ENCODE measurements around the gene SDC1.
"Not testable (repeated sequence)": the region's sequence is repeated elsewhere in the genome, so short reads cannot be mapped to it uniquely, and the experiment has no call there.

The SDC1 gene

DNA sequence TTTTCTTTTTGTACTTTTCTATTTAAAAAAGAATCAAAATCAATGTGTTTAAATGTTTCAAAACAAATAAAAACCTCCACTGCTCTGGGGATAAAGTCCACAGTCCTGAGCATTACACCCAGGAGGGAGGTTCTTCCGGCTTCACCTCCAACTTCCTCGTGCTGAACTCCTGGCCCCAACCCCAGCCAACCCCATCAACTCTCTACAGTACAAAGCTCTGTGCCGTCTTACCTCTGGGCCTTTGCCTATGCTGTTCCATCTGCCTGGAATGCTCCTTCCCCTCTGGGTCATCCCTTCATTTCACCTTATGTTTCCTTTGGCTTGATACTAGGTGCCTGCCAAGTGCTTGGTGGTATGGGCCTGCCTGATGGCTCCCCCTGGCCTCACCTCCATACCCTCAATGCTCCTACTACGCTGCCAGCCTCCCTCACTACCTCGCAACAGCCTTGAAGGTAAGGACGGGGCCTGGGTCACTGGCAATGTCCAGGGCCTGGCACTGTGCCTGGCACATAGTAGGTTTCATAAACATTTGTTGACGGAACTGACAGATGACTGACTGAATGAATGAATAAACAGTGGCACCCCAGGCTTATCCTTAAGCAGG, 28.8 kb downstream of the SDC1 start:
- DNase-seq = no peak

DNA sequence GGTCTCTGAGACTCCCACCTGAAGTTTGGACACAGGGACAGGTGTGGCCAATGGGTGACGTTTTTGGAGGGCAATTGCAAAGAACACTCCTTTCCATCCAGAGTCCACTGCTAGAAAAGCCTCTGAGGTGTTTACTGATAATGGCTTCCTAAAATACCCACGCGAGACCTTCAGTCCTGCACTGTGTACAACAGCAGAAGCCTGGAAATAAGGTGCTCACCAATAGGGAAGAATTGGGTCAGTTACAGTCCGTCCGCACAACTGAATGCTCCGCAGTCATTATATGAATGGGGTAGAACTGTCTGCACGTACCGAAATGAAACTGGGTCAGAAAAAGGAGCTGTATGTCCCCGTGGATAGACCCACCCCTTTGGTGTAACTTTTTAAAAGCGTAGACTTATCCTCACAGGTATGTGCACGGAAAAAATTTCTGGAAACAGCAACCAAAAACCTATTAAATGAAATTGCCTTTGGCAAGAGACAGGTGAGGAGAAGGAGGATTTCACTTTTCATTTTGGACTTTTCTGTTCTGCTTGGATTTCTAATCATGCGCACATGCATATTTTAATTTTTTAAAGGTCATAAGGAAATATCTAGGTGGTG, 29.4 kb downstream of the SDC1 start:
- no peak for DNase-seq

DNA sequence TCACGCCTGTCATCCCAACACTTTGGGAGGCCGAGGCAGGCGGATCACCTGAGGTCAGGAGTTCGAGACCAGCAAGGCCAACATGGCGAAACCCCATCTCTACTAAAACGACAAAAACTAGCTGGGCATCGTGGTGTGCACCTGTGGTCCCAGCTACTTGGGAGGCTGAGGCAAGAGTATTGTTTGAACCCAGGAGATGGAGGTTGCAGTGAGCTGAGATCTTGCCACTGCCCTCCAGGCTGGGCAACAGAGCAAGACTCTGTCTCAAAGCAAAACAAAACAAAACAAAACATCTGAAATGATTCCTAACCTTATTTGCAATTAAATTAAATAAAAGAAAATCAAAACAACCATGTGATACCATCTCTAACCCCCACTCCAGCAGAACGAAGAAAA, 29.9 kb downstream of the SDC1 start:
- not testable (repeated sequence) for DNase-seq

DNA sequence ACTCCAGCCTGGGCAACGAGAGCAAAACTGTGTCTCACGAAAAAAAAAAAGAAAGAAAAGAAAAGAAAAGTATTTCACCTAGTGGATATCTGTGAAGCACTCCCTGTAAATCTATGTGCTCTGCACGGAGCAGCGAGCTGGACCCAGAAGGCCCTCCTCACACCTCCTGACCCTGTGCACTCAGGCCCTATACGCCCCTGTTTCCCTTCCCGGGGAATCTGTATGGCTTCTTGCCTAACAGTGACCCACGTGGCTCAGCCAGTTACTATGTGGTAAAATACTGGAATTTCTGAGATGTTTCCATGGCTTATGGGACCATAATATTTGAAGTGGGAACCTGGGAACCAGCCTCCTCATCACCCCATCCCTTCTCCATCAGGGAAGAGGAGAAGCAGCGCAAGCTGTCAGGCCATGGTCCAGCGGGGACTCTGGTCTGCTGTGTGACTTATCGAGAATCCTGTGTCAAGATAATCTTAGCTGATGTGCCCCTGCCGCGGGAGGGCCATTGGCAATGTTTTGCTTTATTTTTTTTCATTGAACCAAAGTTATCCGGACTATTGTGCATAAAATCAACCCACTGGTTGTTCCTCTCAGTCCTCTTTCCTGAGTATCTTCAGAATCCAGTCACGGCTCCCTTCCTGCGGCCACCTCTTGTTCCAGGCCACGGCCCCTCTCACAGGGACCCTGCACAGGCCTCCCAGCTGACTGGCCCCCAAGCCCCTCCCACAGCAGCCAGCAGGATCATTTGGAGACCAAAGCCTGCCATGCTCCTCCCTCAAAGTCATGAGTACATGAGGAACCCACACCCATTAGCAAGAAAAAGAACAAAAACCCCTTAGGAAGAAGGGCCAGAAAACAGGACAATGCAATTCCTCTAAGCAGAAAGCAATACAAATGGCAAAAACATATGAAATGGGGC, 30.6 kb downstream of the SDC1 start:
- no peak for DNase-seq

DNA sequence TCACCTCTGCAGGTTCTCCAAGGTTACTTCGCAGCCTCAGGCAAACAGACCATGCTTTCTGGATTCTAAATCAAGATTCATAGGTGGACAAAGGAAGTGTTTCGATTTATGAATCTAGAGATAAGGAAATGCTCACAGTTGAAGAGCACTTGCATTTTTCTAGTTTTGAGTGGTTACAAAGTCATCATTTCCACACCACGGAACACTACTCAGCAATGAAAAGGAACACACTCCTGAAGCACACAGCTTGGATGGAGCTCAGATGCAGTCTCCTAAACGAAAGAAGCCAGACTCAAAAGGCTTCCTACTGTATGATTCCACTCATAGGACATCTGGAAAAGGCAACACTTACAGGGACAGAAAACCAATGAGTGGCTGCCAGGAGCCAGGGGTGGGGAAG, 31.7 kb downstream of the SDC1 start:
- DNase-seq = no peak

DNA sequence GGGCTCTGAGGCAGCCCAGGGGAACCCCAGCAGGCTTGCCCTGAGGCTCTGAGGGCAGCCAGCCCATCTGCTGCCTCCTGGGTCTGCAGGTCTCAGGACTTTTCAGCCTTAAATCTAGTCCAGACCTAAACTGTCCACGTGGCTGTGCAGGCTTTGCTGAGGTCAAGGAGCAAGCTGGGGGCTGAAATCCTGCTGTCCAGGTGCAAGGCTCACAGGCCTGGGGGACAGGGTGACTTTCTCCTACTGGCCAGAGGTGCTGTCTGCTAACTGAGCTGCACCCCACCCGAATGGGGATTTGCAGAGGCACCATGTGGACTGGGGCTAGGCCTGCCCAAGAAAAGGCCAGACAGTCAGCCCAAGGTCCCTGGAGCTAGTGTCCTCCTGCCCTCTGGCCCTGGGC, 32.1 kb downstream of the SDC1 start:
- DNase-seq = no peak

DNA sequence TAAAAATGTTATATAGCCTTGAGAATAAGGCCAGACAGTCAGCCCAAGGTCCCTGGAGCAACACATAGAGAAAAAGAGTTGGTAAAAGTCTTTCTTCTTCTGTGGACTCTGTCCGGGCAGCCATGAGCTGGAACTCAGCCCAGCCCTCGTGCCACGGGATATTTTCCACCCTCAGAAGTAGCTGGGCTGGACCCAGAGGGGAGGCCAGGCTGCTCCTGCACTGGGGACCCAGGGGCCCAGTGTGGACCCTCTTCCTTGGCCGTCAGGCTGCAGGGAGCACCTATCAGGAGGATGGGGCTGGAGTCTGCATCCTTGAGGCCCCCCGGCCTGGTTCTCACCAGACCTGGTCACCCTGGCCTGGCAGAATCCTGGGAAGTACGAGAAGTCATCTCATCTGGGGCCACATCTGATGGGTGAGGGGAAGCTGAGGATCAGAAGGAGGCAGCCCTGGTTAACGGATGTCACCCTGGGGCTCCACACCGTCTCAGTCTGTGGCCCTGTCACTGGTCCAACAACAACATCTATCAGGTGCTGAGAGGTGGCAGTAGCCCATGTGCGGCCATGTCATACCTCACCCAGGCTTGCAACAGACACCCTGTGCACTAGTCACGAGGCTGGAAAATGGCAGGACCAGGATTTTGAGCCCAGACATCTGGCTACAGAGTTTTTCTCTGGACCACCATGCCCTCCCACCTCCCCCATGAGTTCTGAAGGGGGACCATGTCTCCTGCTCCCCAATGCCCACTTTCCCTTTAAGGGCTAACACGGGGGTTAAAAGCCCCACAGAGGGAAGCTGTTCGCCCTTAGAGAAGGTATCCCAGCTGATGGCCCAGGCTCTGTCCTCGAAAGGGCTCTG, 33.0 kb downstream of the SDC1 start:
- DNase-seq = no peak

DNA sequence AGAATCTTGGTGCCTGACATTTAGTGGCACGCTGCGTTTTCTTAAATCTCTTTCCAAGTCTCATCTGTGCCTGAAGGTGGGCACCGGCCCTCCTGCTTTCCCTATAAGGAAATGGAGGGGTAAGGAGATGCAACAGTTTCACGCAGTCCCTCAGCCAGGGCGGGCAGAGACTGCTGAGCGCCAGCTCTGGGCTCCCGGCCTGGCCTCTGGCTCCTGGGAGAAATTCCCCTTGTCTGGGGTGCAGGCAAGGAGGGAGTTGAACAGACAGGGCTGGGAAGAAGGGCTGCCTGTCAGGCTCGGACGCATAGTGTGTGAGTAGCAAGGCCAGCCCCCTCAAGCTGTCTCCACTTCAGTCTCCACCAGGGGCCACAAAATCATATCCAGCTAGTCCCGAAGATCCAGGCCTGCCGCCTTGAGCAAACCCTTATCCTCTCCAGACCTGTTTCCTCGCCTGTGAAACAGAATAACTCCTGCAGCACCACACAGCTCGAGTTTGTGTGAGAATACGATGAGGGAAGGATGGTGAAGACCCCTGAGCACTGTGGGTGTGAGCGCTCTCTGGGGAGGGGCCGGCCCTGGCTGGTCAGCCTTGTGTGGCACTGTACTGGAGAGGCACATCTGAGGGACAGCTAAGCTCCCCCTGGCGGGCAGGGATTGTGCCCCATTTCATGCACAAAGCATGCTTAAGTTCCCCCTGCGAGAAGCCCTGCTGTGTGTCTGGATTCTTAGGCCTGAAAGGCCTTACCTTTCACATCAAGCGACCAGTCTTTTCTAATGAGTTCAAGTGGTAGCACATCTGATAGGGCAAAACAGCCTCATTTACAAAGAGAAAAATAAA, 33.8 kb downstream of the SDC1 start:
- no peak for DNase-seq

DNA sequence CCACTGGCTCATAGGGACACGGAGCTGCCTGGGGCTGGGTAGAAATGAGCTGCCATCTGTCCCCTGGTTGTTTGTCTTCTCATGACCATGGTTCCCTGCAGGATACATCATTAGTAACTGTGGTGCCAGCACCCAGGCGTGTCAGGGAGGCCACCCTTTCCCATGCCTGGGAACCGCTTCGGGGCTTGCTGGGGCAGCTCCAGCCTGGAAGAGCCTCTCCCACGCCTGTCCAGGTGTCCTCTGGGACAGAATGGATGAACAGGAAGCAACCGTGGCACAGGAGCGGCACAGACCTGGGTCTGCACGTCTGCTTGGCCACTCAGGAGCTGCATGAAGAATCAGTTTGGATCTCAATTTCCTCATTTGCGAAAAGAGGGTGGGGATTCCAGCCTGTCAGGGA, 34.8 kb downstream of the SDC1 start:
- DNase-seq = no peak

DNA sequence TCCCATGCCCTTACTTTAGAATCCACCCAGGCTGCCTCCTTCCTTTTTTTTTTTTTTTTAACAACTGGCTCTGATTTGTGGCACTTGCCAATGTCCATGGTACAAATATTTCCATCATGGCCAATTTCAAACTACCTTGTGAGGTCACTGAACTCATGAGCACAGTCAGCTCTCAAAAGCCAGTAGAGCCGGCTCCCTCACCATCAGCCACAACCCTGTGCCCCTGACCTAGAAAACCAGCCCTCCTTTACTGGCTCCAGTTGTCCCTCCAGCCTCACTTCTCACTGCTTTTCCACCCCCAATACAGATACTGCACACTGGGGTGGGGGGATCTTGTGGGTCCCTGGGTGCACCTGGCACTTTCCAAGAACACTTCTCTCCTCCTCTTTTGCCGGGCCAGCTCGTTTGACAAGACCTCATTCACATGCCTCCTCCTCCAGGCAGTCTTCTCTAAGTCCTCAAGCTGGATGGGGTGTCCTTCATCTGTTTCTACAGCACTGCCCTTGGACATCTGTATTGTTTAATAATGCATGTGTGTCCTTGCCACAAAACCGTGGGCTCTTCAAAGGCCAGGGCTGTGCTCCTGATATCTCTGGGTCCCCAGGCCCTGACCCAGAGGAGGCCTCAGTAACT, 35.5 kb downstream of the SDC1 start:
- DNase-seq = no peak

DNA sequence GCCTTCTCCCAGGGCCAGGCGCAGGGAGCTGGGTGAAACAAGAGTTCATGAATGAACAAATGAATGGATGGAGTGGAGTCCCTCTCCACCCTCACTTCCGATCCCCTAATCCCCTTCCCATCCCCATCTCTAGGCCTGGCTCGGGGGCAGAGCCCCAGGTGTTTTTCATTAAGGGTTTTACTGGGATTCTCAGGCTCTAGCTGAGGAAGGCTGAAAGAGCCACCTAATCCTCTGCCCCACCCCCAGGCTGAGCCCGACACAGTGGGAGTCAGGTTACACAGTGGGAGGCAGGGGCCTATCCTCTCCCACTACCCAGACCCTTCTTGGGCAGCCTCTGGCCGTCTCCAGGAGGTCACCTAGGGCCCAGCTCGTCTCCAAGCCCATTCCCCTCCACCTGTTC, 36.1 kb downstream of the SDC1 start:
- no peak for DNase-seq

DNA sequence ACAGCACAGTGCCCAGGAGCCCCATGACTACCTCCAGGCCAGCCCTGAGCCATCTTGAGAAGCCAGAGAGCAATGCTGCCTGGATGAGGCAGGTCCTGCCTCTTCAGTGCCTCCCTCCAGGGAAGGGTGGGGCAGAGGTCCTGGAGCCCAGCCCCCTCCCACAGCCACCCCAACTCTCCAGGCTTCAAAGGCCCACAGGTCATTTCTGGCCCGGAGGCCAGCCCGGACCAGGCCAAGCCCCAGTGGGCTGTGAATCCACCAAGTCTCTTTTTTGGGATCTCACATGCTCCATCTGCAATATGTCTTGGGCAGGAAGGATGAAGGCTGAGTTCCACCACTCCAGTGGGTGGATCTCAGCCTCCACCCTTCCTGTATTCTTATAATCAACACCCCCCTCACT, 36.7 kb downstream of the SDC1 start:
- no peak for DNase-seq

DNA sequence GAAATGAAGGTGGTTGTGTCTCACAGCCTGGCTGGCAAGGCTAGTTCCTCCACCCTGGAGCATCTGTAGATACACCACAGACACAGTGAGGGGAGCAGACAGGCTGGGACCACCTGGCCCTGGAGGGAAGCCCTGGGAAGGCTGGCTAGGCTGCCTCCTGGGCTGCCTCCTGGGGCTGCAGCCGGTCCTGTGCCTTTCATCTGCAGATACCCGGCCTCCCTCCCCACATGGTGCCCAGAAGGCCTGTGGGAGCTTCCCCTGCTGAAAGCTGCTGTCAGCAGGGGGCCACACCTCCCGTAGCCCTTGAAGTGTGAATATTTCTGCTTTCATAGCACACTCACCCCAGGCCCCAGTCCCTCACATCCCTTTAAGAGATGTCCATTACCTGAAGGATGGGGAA, 37.6 kb downstream of the SDC1 start:
- DNase-seq = no peak

DNA sequence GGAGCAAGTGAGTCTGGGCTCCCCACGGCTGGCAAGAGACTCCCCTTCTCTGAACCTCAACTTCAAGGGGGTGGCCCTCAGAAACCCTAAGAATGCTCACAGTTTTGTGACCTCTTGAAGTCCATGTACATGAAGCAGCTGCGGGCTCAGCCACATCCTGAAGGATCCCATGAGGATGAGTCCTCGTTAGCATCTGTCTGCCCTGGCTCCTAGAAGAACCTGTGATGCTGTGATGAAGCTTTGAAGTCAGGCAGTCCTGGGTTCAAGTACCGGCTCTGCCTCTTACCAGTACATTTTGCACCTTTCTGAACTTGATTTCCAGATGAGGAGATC, 38.1 kb downstream of the SDC1 start:
- no peak for DNase-seq

DNA sequence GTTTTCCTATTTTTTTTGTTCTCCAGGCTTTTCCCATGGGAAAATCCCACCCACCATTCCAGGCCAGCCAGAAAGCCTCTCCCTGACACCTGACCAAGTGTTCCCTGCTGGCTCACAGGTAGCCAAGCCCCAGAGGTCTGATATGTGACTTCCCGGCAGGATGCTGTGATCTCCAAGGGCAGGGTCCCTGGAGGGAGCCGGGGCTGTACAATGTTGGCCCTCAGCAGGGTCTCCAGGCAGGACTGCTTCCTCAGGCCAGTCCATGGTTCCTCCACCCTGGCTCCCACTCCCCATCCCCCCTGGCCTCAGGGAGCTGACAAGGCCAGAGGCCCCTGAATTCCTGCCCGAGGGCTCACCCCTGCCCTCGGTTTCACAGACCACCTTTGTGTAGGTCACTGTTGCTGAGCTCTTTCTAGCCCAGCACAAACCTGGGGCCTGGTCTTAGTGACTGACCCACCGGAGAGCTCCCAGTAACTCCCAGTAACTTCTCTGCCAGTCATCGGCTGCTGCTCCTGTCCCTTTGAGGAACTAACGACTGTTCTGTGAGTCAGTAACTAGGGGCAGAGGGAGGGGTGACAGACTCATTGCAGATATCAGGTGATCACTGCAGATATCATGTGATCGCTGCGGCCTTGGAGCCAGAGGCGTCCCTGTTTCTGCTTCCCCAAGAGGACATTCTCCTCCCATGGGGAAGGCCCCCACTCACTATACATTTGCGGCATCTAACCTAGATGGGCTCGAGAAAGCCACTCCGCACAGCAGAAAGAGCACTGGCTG, 38.7 kb downstream of the SDC1 start:
- DNase-seq = no peak

DNA sequence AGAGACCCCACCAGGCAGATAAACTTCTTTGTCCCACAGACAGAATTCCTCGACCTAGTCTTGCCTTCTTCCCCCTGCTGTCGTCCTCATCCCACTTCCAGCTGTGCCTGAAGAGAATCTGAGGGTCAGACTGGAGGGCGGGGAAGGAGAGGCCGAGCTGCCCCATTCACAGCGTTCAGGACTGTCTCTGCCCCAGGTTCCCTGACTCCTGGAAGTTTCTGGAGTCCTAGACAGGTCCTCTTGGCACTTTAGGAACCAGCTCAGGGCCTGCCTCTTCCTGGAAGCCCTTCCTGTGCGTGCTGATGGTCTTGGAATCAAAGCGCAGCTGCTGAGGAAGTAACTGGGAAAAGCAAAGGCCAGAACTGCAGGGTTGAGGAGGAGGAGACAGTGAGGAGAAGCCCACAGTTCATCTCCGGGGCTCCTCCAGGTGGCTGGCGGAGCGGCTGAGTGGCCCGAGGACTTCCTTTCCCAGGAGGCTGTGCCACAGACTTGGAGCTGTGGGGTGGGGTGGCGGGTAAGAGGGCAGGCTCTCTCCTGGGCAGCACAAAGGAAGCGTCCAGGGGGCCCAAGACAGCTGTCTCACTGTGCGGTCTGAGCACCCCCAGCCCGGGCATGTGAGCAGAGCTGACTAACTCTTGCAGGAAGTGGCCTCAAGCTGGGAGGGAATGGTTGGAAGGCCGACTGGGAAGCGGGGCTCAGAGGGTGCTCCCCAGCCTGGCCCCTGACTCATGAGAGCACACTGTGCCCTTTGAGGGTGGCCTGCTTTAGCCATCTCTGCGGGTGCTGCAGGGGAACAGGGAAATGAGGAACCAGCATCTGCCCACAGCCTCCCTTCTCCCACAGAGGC, 39.5 kb downstream of the SDC1 start:
- no peak for DNase-seq

DNA sequence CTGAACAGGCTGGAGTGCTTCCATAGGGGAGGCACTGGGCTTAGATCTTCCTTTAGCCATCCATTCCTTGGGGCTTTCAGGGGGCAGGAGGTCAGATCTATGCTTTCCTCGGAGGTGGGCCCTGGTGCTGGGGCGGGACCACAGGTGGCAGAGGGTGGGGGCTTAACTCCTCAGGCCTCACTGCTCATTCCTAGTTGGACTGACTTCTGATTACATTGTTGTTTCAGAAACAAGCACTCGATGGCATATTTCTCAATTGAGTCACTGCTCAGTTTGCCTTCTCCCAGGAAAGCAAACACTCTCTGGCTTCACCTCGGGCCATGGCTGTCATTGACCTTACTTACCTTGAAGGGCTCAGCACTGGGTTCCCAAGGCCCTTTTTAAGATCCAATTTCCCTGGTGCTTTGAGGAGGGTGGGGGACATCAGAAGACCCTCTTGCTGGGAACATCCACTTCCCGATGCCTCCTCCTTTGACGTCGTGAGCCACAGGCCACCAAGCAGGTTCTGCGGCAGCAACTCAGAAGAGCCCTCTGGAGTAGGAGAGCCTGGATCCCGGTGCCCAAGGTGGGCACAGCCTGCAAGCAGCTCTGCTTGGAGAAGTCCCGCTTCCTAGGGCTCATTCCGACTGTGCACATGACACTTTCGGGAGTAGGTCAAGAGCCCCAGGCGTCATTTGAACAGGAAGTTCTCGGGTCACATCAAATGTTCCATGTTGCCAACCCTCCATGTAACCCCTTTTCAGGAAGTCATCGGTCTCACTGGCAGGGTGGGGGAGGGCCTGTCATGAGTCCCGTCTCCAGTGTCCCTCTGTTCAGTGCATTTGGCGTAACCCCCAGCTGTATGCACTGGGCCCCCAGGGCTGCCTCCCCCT, 40.6 kb downstream of the SDC1 start:
- no peak for DNase-seq

DNA sequence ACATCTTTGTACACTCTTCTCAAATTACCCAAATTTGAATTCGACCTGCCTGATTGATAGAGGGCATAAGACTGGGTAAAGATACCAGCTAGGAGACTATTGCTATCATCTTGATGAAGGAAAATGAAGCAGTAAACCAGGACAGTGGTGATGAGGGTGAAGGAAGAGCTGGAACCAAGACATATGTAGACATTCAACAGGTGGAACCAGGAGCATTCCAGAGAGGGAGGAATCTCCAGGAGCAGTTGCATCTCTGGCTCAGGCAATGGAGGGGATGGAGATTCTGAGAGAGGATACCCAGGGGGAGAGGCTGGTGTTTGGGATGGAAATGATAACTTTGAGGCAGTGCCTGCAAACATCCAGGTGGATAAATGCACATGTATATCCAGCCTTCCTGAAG, 41.6 kb downstream of the SDC1 start:
- no peak for DNase-seq
